ENCODE results near the gene AVP.
"Not testable (repeated sequence)": the region's sequence is repeated elsewhere in the genome, so short reads cannot be mapped to it uniquely, and the experiment has no call there.

- not testable (repeated sequence) for TF ChIP-seq POLR2A, CTCF (IDR thresholded peaks at IDR 0.05)
These were observed 20.4 kb downstream of the AVP start for GRCh38 chr20:3064119-3064518.

All from body of pancreas (tissue), 4 donors.